Measurements from ENCODE around the gene NSMCE3. TPM values are rescaled to one million over a fixed set of nuclear protein-coding genes. Genes with fewer than 3 reads are reported as not detected.

The NSMCE3 gene
- total RNA-seq, 2 donors from 2014 or later = 31.5 to 40.8 TPM

- no peak for DNase-seq
- Mint-ChIP-seq H3K27ac (no peak overlapping the region), H3K4me3 (no peak overlapping the region), H3K36me3 (ENCODE audit: low read depth) (no peaks in the 10 kb centered on the region), H3K27me3 (ENCODE audit: insufficient read depth) (peaks cover 20% of the 10 kb centered on the region), H3K9me3 (no peaks in the 10 kb centered on the region), H3K4me1 (peaks cover 15% of the 10 kb centered on the region)
- WGBS, 2 experiments (ENCODE audit: insufficient coverage in 1 of 2, insufficient read length in 1 of 2) = 92% methylated on average over 1 of the region's 1 CpG; no CpG with 5 or more reads in 1 of the 2 experiments
- Histone ChIP-seq H3K4me1 (ENCODE audit: control insufficient read depth, insufficient read depth, low read length) (no peaks in the 10 kb centered on the region), H3K27ac (ENCODE audit: low read depth, low read length) (no peak overlapping the region), H3K9me3 (ENCODE audit: control insufficient read depth, low read length) (no peaks in the 10 kb centered on the region), H3K27me3 (ENCODE audit: control insufficient read depth, insufficient read depth, low read length, poor library complexity, severe bottlenecking) (no peaks in the 10 kb centered on the region), H3K4me3 (ENCODE audit: low read length) (no peak overlapping the region), H3K9ac (ENCODE audit: extremely low read depth, low read length, poor library complexity, severe bottlenecking) (no peak overlapping the region), H3K36me3 (ENCODE audit: control insufficient read depth, insufficient read depth, low read length) (no peaks in the 10 kb centered on the region)
- TF ChIP-seq, protein P1, sequence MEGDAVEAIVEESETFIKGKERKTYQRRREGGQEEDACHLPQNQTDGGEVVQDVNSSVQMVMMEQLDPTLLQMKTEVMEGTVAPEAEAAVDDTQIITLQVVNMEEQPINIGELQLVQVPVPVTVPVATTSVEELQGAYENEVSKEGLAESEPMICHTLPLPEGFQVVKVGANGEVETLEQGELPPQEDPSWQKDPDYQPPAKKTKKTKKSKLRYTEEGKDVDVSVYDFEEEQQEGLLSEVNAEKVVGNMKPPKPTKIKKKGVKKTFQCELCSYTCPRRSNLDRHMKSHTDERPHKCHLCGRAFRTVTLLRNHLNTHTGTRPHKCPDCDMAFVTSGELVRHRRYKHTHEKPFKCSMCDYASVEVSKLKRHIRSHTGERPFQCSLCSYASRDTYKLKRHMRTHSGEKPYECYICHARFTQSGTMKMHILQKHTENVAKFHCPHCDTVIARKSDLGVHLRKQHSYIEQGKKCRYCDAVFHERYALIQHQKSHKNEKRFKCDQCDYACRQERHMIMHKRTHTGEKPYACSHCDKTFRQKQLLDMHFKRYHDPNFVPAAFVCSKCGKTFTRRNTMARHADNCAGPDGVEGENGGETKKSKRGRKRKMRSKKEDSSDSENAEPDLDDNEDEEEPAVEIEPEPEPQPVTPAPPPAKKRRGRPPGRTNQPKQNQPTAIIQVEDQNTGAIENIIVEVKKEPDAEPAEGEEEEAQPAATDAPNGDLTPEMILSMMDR (conservative IDR thresholded peaks at IDR 0.05) = no peak
Measured at GRCh38 chr15:29275855-29276254, 6.2 kb upstream of the NSMCE3 start.

DNA sequence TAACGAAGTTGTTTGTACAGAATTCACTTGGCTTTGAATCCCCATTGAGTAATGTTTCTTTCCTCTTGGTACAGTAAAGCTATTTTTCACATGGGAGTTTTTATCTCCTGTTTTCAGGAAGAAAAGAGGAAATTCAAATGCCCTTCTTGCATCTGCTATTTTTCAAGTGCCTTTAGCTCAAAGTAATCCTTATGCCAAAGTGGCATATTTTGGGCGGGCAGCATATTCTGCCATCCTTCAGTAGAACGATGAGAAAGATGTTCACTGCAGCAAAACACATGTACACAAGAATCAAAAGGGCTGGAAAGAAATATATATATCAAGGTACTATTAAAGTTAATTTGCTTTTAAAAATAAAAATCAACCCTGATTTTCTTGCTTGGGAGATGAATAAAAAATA, 5.3 kb upstream of the NSMCE3 start:
- H3K27me3 ChIP-seq (ENCODE audit: control insufficient read depth, insufficient read depth, low read length, poor library complexity, severe bottlenecking) = no peaks in the 10 kb centered on the region
- 88 to 91% methylated on average over 1 to 3 of the region's 3 CpGs for WGBS, 2 experiments (ENCODE audit: insufficient coverage in 1 of 2, insufficient read length in 1 of 2)
- no peaks in the 10 kb centered on the region for H3K36me3 ChIP-seq (ENCODE audit: control insufficient read depth, insufficient read depth, low read length)
- Mint-ChIP-seq H3K27me3 (ENCODE audit: insufficient read depth) (peaks cover 20% of the 10 kb centered on the region), H3K36me3 (ENCODE audit: low read depth) (no peaks in the 10 kb centered on the region), H3K4me1 (peaks cover 19% of the 10 kb centered on the region), H3K4me3 (no peak overlapping the region), H3K9me3 (no peaks in the 10 kb centered on the region), H3K27ac (no peak overlapping the region)
- TF ChIP-seq, protein P1 (conservative IDR thresholded peaks at IDR 0.05) = no peak
- H3K4me3 ChIP-seq (ENCODE audit: low read length) = no peak overlapping the region
- DNase-seq = no peak
- H3K27ac ChIP-seq (ENCODE audit: low read depth, low read length) = no peak overlapping the region
- no peaks in the 10 kb centered on the region for H3K9me3 ChIP-seq (ENCODE audit: control insufficient read depth, low read length)
- H3K4me1 ChIP-seq (ENCODE audit: control insufficient read depth, insufficient read depth, low read length) = no peaks in the 10 kb centered on the region
- no peak overlapping the region for H3K9ac ChIP-seq (ENCODE audit: extremely low read depth, low read length, poor library complexity, severe bottlenecking)

DNA sequence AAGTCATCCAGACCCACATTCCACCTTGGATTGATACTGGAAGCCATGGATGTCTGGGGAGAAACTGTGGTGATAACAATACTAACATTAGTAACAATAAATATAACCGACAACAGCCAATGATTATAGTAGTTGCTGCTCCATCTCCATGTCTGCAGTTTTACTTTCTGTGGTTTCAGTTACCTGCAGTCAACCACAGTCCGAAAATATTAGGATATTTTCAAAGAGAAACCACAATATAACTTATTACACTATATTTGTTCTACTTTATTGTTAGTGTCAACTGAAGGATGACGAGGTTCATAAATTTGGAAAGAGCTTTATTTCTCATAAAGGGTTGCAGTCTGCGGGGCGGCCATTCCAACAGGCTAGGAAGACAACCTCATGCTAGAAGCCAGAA, 2.6 kb upstream of the NSMCE3 start:
- Histone ChIP-seq H3K9me3 (ENCODE audit: control insufficient read depth, low read length) (no peaks in the 10 kb centered on the region), H3K27me3 (ENCODE audit: control insufficient read depth, insufficient read depth, low read length, poor library complexity, severe bottlenecking) (no peaks in the 10 kb centered on the region), H3K4me1 (ENCODE audit: control insufficient read depth, insufficient read depth, low read length) (no peaks in the 10 kb centered on the region), H3K36me3 (ENCODE audit: control insufficient read depth, insufficient read depth, low read length) (no peaks in the 10 kb centered on the region), H3K9ac (ENCODE audit: extremely low read depth, low read length, poor library complexity, severe bottlenecking) (no peak overlapping the region), H3K4me3 (ENCODE audit: low read length) (no peak overlapping the region), H3K27ac (ENCODE audit: low read depth, low read length) (no peak overlapping the region)
- TF ChIP-seq, protein P1 (conservative IDR thresholded peaks at IDR 0.05) = no peak
- Mint-ChIP-seq H3K36me3 (ENCODE audit: low read depth) (peaks cover 3% of the 10 kb centered on the region), H3K4me3 (no peak overlapping the region), H3K9me3 (no peaks in the 10 kb centered on the region), H3K27me3 (ENCODE audit: insufficient read depth) (peaks cover 14% of the 10 kb centered on the region), H3K4me1 (peaks cover 16% of the 10 kb centered on the region), H3K27ac (no peak overlapping the region)
- 92 to 100% methylated on average over 3 to 5 of the region's 5 CpGs for WGBS, 2 experiments (ENCODE audit: insufficient coverage in 1 of 2, insufficient read length in 1 of 2)
- no peak for DNase-seq

All from endodermal cell (in vitro differentiated cells).